Mononuclear cell (primary cell): Measurements from ENCODE around the gene TBC1D24. TPM values are rescaled to one million over a fixed set of nuclear protein-coding genes. Genes with fewer than 3 reads are reported as not detected.
"Not testable (repeated sequence)": the region's sequence is repeated elsewhere in the genome, so short reads cannot be mapped to it uniquely, and the experiment has no call there.

Experiments used
- H3K27me3 ChIP-seq: 2 replicates; pipeline ENCODE4 v1.6.0; 2011; ENCODE audit warnings: low read length, control low read depth; ENCODE audit not compliant: insufficient read depth
- H3K4me1 ChIP-seq: 2 replicates; pipeline ENCODE4 v1.5.1; 2011; ENCODE audit warnings: mild to moderate bottlenecking, low read length, control low read depth; ENCODE audit not compliant: insufficient read depth
- H3K4me3 ChIP-seq: 2 replicates; pipeline ENCODE4 v1.5.1; 2011; ENCODE audit warnings: mild to moderate bottlenecking, low read length, moderate library complexity
- H3K9me3 ChIP-seq: 2 replicates; pipeline ENCODE4 v1.5.1; 2011; ENCODE audit warnings: low read depth, mild to moderate bottlenecking, control low read depth, low read length
- total RNA-seq: library from RNA; depleted of rRNA; stranded (reverse); fragments of >200 nt; gene quantifications from one replicate; pipeline ENCODE4 v1.2.3, GENCODE V29; 2012

TBC1D24 gene
- total RNA-seq, result 2.1 TPM

GRCh38 chr16:2474877-2475412 is at the start of gene TBC1D24:
TSS of gene TBC1D24 (plus strand) at chr16:2475127. CDS start at chr16:2496149, 21,022 bp downstream.
- Histone ChIP-seq H3K4me1 (peaks cover 35% of the 10 kb centered on the region), H3K9me3 (no peaks in the 10 kb centered on the region), H3K27me3 (peaks cover 28% of the 10 kb centered on the region), H3K4me3 (peak within 1 kb of the TSS; percentile 50)

- Histone ChIP-seq H3K4me1 (peaks cover 22% of the 10 kb centered on the region), H3K9me3 (no peaks in the 10 kb centered on the region), H3K4me3 (no peak overlapping the region), H3K27me3 (no peaks in the 10 kb centered on the region)
Measured at GRCh38 chr16:2425825-2426430, 49.0 kb upstream of the TBC1D24 start.

- Histone ChIP-seq H3K9me3 (no peaks in the 10 kb centered on the region), H3K4me3 (no peak overlapping the region), H3K27me3 (no peaks in the 10 kb centered on the region), H3K4me1 (peaks cover 25% of the 10 kb centered on the region)
Measured at GRCh38 chr16:2426941-2427361, 48.0 kb upstream of the TBC1D24 start.

DNA sequence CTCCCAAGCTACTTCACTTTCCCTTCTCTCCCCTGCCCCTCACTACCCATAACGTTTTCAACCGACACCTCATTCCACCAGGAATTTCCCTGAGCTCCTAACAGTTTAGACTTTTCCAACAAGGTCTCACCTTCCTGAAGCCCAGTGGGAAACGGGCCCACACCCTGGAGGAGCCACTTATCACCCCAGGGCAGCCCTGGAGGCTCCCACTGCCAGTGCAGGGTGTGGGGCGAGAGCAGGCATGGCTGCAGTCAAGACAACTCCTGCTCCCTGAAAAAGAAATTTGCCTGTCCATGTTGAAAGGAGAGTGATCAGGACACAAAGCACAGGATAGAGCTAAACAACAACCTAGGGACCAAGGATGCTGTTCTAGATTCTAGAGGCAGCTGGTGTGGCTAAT is 47.4 kb upstream of the TBC1D24 start:
- H3K4me3 ChIP-seq, result no peak overlapping the region
- H3K27me3 ChIP-seq, result no peaks in the 10 kb centered on the region
- H3K4me1 ChIP-seq, result peaks cover 25% of the 10 kb centered on the region
- no peaks in the 10 kb centered on the region for H3K9me3 ChIP-seq

DNA sequence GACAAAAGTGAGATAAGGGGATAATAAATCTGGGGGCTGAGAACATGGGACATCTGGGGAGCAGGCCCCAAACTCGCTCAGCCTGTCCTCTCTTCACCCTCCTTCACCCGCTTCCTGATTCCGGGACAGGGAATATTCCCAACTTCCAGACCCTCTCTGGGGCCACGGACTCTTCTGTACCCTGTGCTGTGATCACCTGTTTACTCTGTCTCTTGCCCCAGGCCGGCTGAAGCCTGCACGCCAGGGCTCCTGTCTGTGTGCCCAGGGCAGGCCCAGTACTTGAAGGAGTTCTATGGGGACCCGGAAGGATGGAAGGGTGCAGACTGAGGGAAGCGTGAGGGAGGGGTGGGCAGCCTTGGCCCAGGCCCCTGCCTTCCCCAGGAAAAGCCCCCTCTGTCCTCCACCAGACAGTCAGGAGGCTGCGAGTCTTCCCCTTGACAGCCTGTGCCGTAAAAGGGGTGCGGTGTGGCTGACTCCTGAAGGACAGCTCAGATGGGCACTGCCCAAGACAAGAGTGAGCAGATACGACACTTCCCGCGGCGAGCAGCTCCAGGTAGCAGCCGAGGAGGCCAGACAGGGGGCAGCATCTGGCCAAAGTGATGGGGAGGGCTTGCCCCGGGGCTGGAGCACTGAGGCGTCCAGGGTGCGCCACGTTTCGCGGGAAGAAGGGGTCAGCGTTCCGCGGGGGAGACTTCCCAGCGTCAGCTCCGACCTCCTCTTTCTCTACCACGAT is 46.7 kb upstream of the TBC1D24 start:
- Histone ChIP-seq H3K4me3 (peak overlapping the region; percentile 79), H3K4me1 (peaks cover 25% of the 10 kb centered on the region), H3K27me3 (no peaks in the 10 kb centered on the region), H3K9me3 (no peaks in the 10 kb centered on the region)

DNA sequence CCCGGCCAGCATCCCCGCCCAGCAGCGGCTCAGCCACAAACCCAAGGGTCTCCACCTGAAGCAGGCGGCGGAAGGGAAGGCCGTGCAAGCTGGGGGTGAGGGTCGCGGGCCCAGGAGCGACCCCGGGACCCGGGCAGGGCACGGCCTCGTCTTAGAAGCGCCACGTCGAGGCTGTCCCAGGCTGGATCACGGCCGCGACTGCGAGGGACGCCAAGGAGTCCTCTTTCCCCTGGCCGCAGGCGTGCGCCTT is 46.2 kb upstream of the TBC1D24 start:
- H3K27me3 ChIP-seq, result no peaks in the 10 kb centered on the region
- peak overlapping the region; percentile 79 for H3K4me3 ChIP-seq
- peaks cover 25% of the 10 kb centered on the region for H3K4me1 ChIP-seq
- no peaks in the 10 kb centered on the region for H3K9me3 ChIP-seq

DNA sequence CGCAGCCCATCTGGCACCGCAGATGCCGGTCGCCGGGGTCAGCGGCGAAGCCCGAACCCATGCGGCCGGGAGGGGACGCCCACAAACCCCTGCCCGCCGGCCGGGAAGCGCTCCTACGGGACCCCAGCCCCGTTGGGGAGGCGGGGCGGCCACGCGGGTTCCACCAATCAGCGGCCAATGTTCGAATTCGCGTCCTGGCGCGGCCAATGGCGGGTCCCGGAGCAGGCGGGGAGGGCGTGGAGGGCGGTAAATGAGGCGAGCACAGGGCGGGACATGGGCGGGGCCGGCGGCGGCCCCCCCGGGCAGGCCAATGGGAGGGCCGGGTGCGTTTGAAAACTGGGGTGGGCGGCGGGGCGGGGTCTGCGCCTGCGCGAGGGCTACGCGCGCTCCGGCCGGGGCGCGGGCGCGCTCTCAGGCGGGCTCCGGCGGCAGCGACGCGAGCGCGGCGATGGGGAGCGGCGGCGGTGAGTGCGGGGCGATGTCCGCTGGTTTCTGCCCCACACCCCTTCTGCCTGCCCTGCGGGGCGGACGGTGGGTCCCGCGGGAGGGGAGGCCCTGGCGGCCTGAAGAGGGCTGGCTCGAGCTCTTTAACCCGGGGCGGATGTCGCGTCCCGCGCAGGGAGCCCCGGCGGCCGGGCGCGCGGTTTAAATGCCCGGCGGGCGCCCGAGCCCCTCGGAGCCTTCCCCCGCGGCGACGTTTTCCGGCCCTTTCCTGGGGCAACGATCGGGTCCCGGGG is 45.7 kb upstream of the TBC1D24 start, which contains the start of gene CCNF:
TSS of gene CCNF (plus strand) at position 414 of the 737 bp plus-strand sequence. CDS start at position 449, 35 bp downstream.
- no peaks in the 10 kb centered on the region for H3K9me3 ChIP-seq
- H3K27me3 ChIP-seq, result no peaks in the 10 kb centered on the region
- H3K4me1 ChIP-seq, result peaks cover 25% of the 10 kb centered on the region
- peak within 1 kb of the TSS; percentile 79 for H3K4me3 ChIP-seq

DNA sequence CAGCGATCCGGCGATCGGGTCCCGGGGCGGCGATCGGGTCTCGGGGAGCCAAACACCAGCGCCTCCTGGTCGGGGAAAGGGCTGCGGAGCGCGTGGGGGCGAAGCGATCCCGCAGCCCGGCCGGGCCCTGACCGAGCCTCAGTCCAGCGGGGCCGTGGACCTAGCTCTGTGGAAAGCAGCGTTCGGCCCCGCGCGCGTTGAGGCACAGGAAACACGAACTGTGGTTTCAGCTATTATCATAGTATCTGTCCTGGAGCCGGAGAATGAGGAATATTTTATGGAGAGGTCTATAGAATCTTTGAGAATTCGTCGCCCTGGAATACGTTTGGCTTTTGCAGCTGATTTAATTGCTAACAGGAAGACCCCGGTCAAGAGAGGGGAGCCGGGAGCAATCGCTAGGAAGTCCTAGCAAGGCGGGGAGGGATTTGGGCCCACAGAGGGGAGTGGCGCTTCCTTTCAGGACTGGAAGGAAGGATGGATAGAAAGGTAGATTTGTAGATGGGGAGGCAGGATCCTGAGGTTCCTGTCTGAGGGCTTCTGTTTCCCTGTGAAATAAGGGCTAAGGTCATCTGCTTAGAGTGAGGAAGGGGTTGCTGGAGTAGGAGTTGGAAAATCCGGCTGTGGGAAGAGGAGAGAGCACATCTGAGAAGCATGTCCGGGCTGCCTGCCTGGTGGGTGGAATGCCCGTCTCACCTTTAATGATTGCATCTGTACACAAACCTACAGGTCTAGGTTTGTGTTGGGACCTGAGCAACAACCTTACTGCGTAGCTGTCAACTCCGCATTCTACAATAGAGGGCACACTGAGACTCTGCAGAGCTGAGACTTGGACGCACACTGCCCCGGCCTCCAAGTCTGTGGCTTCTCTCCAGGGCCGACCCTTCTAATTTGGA is 44.9 kb upstream of the TBC1D24 start:
- H3K4me1 ChIP-seq, result peaks cover 25% of the 10 kb centered on the region
- H3K27me3 ChIP-seq, result no peaks in the 10 kb centered on the region
- peak overlapping the region; percentile 79 for H3K4me3 ChIP-seq
- H3K9me3 ChIP-seq, result no peaks in the 10 kb centered on the region

DNA sequence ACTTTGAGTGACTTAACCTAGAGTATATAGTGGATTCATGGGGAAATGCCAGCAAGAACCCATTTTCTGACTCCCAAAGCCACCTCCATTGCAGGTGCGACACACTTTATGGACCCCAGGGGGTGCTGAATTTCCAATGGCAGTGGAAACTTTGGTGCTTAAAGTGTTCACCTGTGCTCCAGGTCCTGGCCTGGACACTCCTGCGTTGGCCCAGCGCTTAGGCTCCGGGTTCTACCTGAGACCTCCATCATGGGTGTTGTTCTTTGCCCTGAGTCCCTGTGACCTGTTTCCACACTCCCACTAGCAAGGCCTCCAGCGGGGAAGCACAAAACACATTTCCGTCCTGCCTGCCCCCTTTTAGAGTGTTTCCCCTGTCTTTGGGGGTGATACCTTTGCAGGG is 42.6 kb upstream of the TBC1D24 start:
- Histone ChIP-seq H3K9me3 (no peaks in the 10 kb centered on the region), H3K27me3 (no peaks in the 10 kb centered on the region), H3K4me1 (peaks cover 25% of the 10 kb centered on the region), H3K4me3 (no peak overlapping the region)

- Histone ChIP-seq H3K4me3 (no peak overlapping the region), H3K27me3 (no peaks in the 10 kb centered on the region), H3K4me1 (peaks cover 25% of the 10 kb centered on the region), H3K9me3 (no peaks in the 10 kb centered on the region)
Measured at GRCh38 chr16:2432801-2433505, 42.0 kb upstream of the TBC1D24 start.

DNA sequence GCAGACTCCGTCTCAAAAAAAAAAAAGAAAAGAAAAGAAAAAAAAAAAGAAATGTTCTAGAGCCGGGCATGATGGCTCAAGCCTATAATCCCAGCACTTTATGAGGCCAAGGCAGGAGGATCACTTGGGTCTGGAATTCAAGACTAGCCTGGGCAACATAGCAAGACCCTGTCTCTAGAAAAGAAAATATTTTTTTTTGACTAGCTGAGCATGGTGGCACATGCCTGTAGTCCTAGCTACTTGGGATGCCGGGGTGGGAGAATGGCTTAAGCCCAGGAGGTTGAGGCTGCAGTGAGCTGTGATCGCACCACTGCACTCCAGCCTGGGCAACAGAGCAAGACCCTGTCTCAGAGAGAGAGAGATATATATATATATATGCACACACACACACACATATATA is 39.7 kb upstream of the TBC1D24 start:
- H3K27me3 ChIP-seq, H3K4me3 ChIP-seq, H3K9me3 ChIP-seq: not testable (repeated sequence)
- peaks cover 10% of the 10 kb centered on the region for H3K4me1 ChIP-seq

DNA sequence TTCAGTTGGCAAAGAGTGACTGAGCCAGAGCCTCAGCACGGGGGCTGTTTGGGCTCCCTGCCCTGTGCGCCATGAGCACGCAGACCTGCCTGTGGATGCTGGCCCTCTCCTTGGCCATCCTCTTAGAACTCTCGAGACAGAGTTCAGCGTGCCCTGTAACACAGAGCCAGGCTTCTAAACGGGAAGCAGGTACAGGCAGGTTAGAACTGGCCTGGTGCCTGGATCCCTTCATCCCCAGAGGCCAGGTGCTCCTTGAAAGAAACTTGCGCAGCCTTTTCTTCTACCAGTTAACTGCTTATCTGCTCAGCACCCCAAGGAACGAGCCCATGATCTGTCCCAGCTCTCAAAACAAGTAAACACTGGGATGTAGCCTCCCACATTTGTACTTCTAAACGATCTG is 38.8 kb upstream of the TBC1D24 start:
- Histone ChIP-seq H3K9me3 (no peaks in the 10 kb centered on the region), H3K4me3 (no peak overlapping the region), H3K27me3 (no peaks in the 10 kb centered on the region), H3K4me1 (peaks cover 1% of the 10 kb centered on the region)

DNA sequence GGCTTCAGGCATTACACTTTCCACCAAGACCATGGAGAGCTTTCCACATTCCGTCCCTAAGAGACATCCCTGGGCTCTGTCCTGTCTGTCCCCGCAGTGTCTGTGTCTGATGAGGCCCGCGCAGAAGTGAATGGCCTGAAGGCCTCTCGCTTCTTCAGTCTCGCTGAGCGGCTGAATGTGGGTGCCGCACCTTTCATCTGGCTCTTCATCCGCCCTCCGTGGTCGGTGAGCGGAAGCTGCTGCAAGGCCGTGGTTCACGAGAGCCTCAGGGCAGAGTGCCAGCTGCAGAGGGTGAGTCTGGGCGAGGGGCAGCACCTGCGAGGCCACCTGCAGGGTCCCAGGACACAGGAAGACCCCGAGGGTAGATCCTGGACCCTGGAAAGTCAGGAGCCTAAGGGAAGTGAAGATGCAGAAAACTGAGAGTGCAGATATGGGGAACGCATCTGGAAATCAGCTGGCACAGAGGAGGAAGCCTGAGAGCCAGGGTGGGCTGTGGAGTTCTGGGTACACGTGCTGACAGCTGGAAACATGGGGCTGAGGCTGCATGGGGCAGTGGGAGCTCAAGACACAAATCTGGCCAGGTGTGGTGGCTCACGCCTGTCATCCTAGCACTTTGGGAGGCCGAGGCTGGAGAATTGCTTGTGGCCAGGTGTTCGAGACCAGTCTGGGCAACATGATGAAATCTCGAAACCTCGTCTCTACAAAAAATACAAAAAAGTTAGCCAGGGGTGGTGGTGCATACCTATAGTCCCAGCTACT is 37.7 kb upstream of the TBC1D24 start:
- Histone ChIP-seq H3K4me3 (no peak overlapping the region), H3K9me3 (no peaks in the 10 kb centered on the region), H3K4me1 (no peaks in the 10 kb centered on the region), H3K27me3 (no peaks in the 10 kb centered on the region)
